ENCODE data around the gene ACKR1.
A peak's percentile ranks its signal among the peaks of the same experiment; 100 is the strongest.

ACKR1 gene

GRCh38 chr1:159204161-159205141 lies at the start of gene ACKR1:
Gene ACKR1, plus strand, starts transcription at chr1:159204875. Its CDS starts 85 bp downstream, at chr1:159204960.
- H3K36me3 Mint-ChIP-seq (ENCODE audit: low read depth), result no peaks in the 10 kb centered on the region
- DNase-seq, result no peak
- H3K4me1 Mint-ChIP-seq (ENCODE audit: low read depth), result peaks cover 29% of the 10 kb centered on the region
- H3K27ac Mint-ChIP-seq, result no peak within 1 kb of the TSS
- H3K9me3 Mint-ChIP-seq, result no peaks in the 10 kb centered on the region
- H3K4me3 Mint-ChIP-seq, result no peak within 1 kb of the TSS
- peaks cover 84% of the 10 kb centered on the region for H3K27me3 Mint-ChIP-seq

- peaks cover 68% of the 10 kb centered on the region for H3K27me3 Mint-ChIP-seq
- peak; percentile 66 for DNase-seq
- H3K27ac Mint-ChIP-seq, result no peak overlapping the region
- no peaks in the 10 kb centered on the region for H3K36me3 Mint-ChIP-seq (ENCODE audit: low read depth)
- H3K4me3 Mint-ChIP-seq, result no peak overlapping the region
- peaks cover 2% of the 10 kb centered on the region for H3K4me1 Mint-ChIP-seq (ENCODE audit: low read depth)
- no peaks in the 10 kb centered on the region for H3K9me3 Mint-ChIP-seq
These were observed 43.5 kb upstream of the ACKR1 start for GRCh38 chr1:159161001-159161718.

GRCh38 chr1:159161719-159162026 lies 43.0 kb upstream of the ACKR1 start:
- no peaks in the 10 kb centered on the region for H3K9me3 Mint-ChIP-seq
- H3K36me3 Mint-ChIP-seq (ENCODE audit: low read depth), result no peaks in the 10 kb centered on the region
- no peak for DNase-seq
- H3K4me1 Mint-ChIP-seq (ENCODE audit: low read depth), result peaks cover 2% of the 10 kb centered on the region
- H3K4me3 Mint-ChIP-seq, result no peak overlapping the region
- H3K27me3 Mint-ChIP-seq, result peaks cover 66% of the 10 kb centered on the region
- H3K27ac Mint-ChIP-seq, result no peak overlapping the region

- no peak for DNase-seq
- Mint-ChIP-seq H3K4me1 (ENCODE audit: low read depth) (peaks cover 2% of the 10 kb centered on the region), H3K4me3 (no peak overlapping the region), H3K27ac (no peak overlapping the region), H3K27me3 (peaks cover 62% of the 10 kb centered on the region), H3K36me3 (ENCODE audit: low read depth) (no peaks in the 10 kb centered on the region), H3K9me3 (no peaks in the 10 kb centered on the region)
These were observed 42.0 kb upstream of the ACKR1 start for GRCh38 chr1:159162516-159163265.

- H3K36me3 Mint-ChIP-seq (ENCODE audit: low read depth), result no peaks in the 10 kb centered on the region
These were observed 41.0 kb upstream of the ACKR1 start for GRCh38 chr1:159163614-159164228.

GRCh38 chr1:159168043-159168442 lies 36.6 kb upstream of the ACKR1 start:
- no peak overlapping the region for H3K27ac Mint-ChIP-seq
- peaks cover 77% of the 10 kb centered on the region for H3K27me3 Mint-ChIP-seq
- H3K4me3 Mint-ChIP-seq, result no peak overlapping the region
- no peaks in the 10 kb centered on the region for H3K9me3 Mint-ChIP-seq
- peaks cover 3% of the 10 kb centered on the region for H3K4me1 Mint-ChIP-seq (ENCODE audit: low read depth)
- H3K36me3 Mint-ChIP-seq (ENCODE audit: low read depth), result no peaks in the 10 kb centered on the region
- no peak for DNase-seq

More at GRCh38 chr1:159163614-159164228, 41.0 kb upstream of the ACKR1 start:
- Mint-ChIP-seq H3K9me3 (no peaks in the 10 kb centered on the region), H3K4me3 (no peak overlapping the region), H3K4me1 (ENCODE audit: low read depth) (peaks cover 2% of the 10 kb centered on the region), H3K27me3 (peaks cover 69% of the 10 kb centered on the region), H3K27ac (no peak overlapping the region)
- DNase-seq, result no peak

- Mint-ChIP-seq H3K4me3 (no peak overlapping the region), H3K9me3 (no peaks in the 10 kb centered on the region), H3K4me1 (ENCODE audit: low read depth) (peaks cover 3% of the 10 kb centered on the region), H3K36me3 (ENCODE audit: low read depth) (no peaks in the 10 kb centered on the region), H3K27me3 (peaks cover 82% of the 10 kb centered on the region), H3K27ac (no peak overlapping the region)
- DNase-seq, result no peak
These were observed 34.0 kb upstream of the ACKR1 start for GRCh38 chr1:159170639-159171038.

GRCh38 chr1:159171254-159171687 lies 33.4 kb upstream of the ACKR1 start, which contains the start of gene CADM3:
Gene CADM3, plus strand, starts transcription at chr1:159171615. Its CDS starts 151 bp downstream, at chr1:159171766.
- H3K27ac Mint-ChIP-seq, result no peak within 1 kb of the TSS
- H3K4me1 Mint-ChIP-seq (ENCODE audit: low read depth), result peaks cover 3% of the 10 kb centered on the region
- no peak for DNase-seq
- peaks cover 78% of the 10 kb centered on the region for H3K27me3 Mint-ChIP-seq
- no peaks in the 10 kb centered on the region for H3K9me3 Mint-ChIP-seq
- no peaks in the 10 kb centered on the region for H3K36me3 Mint-ChIP-seq (ENCODE audit: low read depth)
- H3K4me3 Mint-ChIP-seq, result peak within 1 kb of the TSS; percentile 15

- peak overlapping the region; percentile 15 for H3K4me3 Mint-ChIP-seq
- H3K4me1 Mint-ChIP-seq (ENCODE audit: low read depth), result peaks cover 3% of the 10 kb centered on the region
- H3K27ac Mint-ChIP-seq, result no peak overlapping the region
- H3K9me3 Mint-ChIP-seq, result no peaks in the 10 kb centered on the region
- DNase-seq, result no peak
- H3K36me3 Mint-ChIP-seq (ENCODE audit: low read depth), result no peaks in the 10 kb centered on the region
- H3K27me3 Mint-ChIP-seq, result peaks cover 73% of the 10 kb centered on the region
These were observed 32.8 kb upstream of the ACKR1 start for GRCh38 chr1:159171688-159172501.

GRCh38 chr1:159172614-159173291 lies 31.9 kb upstream of the ACKR1 start:
- Mint-ChIP-seq H3K27ac (no peak overlapping the region), H3K9me3 (no peaks in the 10 kb centered on the region), H3K27me3 (peaks cover 73% of the 10 kb centered on the region), H3K36me3 (ENCODE audit: low read depth) (no peaks in the 10 kb centered on the region), H3K4me1 (ENCODE audit: low read depth) (peaks cover 3% of the 10 kb centered on the region), H3K4me3 (no peak overlapping the region)
- DNase-seq, result no peak

- Mint-ChIP-seq H3K4me3 (no peak overlapping the region), H3K4me1 (ENCODE audit: low read depth) (peaks cover 3% of the 10 kb centered on the region), H3K9me3 (no peaks in the 10 kb centered on the region), H3K36me3 (ENCODE audit: low read depth) (no peaks in the 10 kb centered on the region), H3K27ac (no peak overlapping the region), H3K27me3 (peaks cover 69% of the 10 kb centered on the region)
- no peak for DNase-seq
These were observed 31.4 kb upstream of the ACKR1 start for GRCh38 chr1:159173320-159173719.

- peaks cover 71% of the 10 kb centered on the region for H3K27me3 Mint-ChIP-seq
- no peaks in the 10 kb centered on the region for H3K36me3 Mint-ChIP-seq (ENCODE audit: low read depth)
- peaks cover 3% of the 10 kb centered on the region for H3K4me1 Mint-ChIP-seq (ENCODE audit: low read depth)
- no peak for DNase-seq
- no peaks in the 10 kb centered on the region for H3K9me3 Mint-ChIP-seq
- no peak overlapping the region for H3K27ac Mint-ChIP-seq
- H3K4me3 Mint-ChIP-seq, result no peak overlapping the region
These were observed 29.1 kb upstream of the ACKR1 start for GRCh38 chr1:159175571-159175970.
